NCI-H82 (cell line): ENCODE results near the gene ENOX2.

Experiments
- DNase-seq: peaks from one replicate; lab custom pipeline; 2025; lab: John Stamatoyannopoulos, UW

Gene ENOX2

GRCh38 chrX:130625386-130625785, 277.6 kb downstream of the ENOX2 start:
- no peak for DNase-seq

GRCh38 chrX:130623518-130623917, 279.5 kb downstream of the ENOX2 start:
- no peak for DNase-seq

GRCh38 chrX:130615941-130616340, 287.1 kb downstream of the ENOX2 start:
- DNase-seq, result no peak

GRCh38 chrX:130607431-130607830, 295.6 kb downstream of the ENOX2 start:
- DNase-seq, result no peak

- DNase-seq, result no peak
These were observed 296.6 kb downstream of the ENOX2 start for GRCh38 chrX:130606425-130606824.

- DNase-seq, result no peak
These were observed 298.1 kb downstream of the ENOX2 start for GRCh38 chrX:130604882-130605281.

GRCh38 chrX:130594453-130594916, 308.5 kb downstream of the ENOX2 start:
- DNase-seq, result no peak

GRCh38 chrX:130593911-130594310, 309.1 kb downstream of the ENOX2 start:
- DNase-seq, result no peak

GRCh38 chrX:130592204-130592603, 310.8 kb downstream of the ENOX2 start:
- no peak for DNase-seq

- DNase-seq, result no peak
These were observed 324.1 kb downstream of the ENOX2 start for GRCh38 chrX:130578906-130579305.

- no peak for DNase-seq
These were observed 325.6 kb downstream of the ENOX2 start for GRCh38 chrX:130577431-130577830.

- DNase-seq, result peak; percentile 72
These were observed 327.1 kb downstream of the ENOX2 start for GRCh38 chrX:130575831-130576389.
